LHCN-M2 (cell line): ENCODE data around the gene ALOX5. TPM values are rescaled to one million over a fixed set of nuclear protein-coding genes. Genes with fewer than 3 reads are reported as not detected.
A peak's percentile ranks its signal among the peaks of the same experiment; 100 is the strongest.
"Not testable (repeated sequence)": the region's sequence is repeated elsewhere in the genome, so short reads cannot be mapped to it uniquely, and the experiment has no call there.

Source experiments
- DNase-seq: peaks from one replicate; pipeline ENCODE4 v3.0.0-alpha.2; 2012; ENCODE audit warnings: low read depth
- total RNA-seq: library from RNA; depleted of rRNA; stranded (reverse); fragments of >200 nt; gene quantifications from 2 replicates; pipeline ENCODE4 v1.2.3, GENCODE V29; 2014

The ALOX5 gene
- total RNA-seq, 1 experiment from 2014 or later, result not detected

DNA sequence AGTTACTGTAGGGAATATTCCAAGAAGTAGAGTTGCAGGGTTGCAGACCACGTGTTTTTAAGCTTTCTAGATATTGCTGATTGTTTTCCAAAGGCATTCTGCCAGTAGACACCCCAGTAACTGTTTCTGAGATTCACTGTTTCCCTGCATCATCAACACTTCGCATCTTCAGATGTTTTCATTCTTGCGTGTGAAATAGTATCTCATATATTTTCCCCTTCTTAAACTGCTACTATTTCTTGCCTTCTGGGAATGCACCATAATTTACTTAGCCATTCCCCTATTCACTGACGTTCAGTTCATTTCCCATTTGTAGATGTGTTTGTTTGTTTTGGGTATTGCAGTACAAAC, 30.7 kb downstream of the ALOX5 start:
- no peak for DNase-seq

DNA sequence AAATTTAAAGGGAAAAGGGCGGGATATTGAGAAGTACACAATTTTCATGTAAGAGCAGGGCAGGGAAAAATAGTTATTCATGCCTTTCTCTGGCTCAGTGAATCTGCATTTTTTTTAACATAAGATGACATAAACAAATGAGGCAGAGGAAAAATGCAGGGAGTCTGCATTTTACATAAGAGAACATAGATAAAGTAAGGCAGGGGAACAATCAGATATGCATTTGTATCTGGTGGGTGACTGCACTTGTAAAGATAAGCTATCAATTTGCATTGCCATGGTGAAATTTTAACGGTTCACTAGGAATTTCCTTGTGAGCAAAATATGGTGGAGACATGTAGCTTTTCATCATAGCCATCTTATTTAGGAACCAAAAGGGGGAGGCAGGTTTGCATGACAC, 33.5 kb downstream of the ALOX5 start:
- no peak for DNase-seq

DNA sequence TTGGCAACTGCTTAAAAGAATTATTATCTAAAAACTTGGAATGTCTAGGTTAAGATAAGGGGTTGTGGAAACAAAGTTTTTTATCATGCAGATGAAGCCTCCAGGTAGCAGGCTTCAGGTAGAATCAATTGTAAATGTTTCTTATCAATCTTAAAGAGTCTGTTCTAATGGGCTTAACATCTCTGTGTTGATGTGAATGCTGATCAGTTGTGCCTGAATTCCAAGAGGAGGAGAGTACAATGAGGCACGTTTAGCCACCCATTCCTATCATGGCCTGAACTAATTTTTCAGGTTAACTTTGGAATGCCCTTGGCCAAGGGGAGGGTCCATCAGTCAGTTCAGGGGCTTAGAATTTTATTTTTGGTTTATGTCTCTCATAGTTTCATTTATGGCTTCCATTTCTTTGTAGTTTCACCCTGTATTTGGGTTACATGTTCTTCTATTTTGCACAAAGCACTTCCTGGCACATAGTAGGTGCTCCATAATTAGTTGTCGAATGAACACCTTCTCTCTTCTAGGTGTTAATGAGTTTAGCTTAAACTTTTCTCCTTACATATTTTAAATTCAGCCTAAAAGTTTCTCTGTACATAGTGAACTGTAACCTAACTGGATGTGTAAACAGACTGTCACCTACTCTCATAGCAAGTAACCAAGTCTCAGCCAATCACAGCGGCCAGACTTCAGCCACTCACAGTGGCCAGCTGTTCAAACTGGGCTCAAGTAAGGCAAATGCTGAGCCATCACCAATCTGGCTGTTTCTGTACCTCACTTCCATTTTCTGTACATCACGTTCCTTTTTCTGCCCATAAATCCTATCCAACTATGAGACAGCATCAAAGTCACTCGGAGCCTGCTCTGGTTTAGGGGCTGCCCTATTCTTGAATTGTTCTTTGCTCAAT, 34.7 kb downstream of the ALOX5 start:
- DNase-seq, result peak; percentile 19

DNA sequence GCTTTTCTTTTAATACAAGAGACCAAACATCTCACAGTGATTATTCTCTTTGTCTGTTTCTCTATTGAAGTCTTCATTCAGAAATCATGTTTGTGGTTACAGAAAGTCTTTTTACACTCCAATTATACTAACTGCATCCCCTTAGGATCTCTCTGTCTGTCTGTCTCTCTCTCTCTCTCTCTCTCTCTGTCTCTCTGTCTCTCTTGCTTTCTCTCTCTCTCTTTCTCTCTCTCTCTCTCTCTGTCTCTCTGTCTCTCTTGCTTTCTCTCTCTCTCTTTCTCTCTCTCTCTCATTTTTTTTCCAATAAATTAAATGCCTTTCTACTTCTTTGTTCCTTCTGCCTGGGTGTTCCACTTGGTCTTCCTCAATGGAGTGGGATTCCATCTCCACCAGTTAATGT, 35.3 kb downstream of the ALOX5 start:
- DNase-seq, result not testable (repeated sequence)

DNA sequence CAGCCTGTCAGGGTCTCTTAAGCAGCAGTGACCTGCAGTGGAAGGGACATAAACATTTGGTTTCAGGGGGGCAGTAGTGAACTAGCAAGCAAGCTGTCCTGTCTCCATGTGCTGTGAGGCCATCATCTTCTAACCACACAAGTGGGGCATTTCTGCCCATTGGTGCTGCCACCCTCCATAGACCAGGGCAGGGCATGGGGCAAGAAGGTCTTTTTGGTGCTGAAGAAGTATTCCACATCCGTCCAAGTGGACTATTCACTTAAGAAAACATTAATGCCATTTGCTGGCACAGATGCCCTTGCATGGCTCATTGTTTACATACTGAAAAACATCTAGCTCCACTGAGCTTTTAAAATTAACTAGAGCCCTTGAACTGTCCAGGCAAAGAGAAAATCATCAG, 35.8 kb downstream of the ALOX5 start:
- no peak for DNase-seq

DNA sequence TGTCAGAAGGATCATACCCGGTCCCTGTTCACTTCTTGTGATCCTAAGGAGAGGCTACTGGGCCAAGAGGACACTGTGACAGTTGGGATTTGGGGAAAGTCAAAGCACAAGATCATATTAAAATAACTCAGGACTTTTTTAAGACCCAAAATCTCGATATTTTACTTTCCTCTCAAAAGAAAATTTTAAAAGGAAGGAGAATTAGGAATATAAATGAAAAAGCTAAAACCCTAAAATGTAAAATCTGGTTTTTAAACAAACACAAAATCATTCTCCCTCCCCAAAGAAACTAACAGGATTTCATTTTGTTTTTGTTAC, 36.4 kb downstream of the ALOX5 start:
- no peak for DNase-seq

DNA sequence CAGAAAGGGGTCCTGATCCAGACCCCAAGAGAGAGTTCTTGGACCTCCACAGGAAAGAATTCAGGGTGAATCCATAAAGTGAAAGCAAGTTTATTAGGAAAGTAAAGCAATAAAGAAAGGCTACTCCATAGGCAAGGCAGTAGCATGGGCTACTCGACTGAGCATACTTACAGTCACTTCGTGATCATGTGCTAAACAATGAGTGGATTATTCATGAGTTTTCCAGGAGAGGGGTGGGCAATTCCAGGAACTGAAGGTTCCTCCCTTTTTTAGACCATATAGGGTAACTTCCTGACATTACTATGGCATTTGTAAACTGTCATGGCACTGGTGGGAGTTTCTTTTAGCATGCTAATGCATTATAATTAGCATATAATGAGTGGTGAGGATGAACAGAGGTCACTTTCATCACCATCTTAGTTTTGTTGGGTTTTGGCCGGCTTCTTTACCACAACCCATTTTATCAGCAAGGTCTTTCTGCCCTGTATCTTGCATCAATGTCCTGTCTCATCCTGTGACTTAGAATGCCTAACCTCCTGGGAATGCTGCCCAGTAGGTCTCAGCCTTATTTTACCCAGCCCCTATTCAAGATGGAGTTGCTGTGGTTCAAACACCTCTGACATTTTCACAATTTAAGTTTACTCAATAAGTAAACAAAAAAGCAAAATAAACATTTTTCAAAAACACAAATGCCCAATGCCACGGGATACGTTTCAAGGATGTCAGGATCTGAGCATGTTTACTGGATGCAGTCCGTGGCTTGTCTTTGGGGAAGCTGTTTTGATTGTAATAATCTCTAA, 37.0 kb downstream of the ALOX5 start:
- no peak for DNase-seq

DNA sequence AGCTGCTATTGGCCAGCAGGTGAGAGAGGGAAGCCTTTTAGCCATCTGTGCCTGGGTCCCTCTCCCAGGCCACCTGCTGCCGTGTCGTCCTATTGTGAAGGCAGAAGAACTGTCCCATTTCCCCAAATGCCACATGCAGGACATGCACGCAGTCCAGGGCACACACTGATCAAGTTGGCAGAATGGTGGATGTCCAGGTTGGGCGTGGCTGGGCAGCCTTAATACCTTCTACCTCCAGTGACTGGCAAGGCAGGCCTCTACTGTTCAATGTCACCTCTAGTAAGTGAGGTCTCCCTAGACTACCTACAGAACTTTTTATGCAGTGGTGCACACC, 37.6 kb downstream of the ALOX5 start:
- no peak for DNase-seq

DNA sequence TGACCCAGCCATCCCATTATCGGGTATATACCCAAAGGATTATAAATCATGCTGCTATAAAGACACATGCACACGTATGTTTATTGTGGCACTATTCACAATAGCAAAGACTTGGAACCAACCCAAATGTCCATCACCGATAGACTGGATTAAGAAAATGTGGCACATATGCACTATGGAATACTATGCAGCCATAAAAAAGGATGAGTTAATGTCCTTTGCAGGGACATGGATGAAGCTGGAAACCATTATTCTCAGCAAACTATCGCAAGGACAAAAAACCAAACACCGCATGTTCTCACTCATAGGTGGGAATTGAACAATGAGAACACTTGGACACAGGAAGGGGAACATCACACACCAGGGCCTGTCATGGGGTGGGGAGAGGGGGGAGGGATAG, 41.0 kb downstream of the ALOX5 start:
- not testable (repeated sequence) for DNase-seq

DNA sequence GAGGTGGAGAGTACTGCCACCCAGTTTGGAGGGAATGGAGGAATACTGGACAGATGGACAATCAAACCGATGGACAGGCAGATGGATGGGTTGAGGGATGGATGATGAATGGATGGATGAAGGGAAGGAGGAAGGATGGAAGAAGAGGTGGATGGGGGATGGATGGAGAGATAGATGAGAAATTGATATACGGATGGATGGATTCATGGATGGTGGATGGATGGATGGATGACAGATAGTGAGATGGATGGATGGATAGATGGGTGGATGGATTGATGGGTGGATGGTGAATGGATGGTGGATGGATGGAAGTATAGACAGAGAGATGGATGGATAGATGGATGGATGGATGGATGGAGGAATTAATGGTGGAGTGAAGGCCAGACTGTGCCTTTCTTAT, 42.6 kb downstream of the ALOX5 start:
- DNase-seq, result no peak

DNA sequence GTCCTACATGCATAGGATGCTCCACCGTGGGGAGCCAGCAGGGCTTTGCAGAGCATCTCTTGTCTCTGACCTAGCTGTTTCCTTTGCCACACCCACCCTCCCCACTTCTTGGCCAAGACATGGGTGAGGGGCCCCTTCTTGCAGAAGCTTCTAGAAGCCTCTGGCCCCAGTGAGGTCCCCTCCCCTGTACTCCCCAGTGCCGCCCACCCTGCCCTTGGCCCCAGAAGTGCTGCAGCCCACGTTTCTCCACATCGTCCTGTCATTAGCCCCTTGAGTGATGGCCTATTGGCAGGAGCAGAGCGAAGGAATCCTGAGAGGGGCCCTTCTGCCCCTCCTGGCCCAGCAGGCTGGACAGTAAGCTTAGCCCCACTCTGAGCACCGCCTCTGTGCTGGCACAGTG, 43.7 kb downstream of the ALOX5 start:
- no peak for DNase-seq

DNA sequence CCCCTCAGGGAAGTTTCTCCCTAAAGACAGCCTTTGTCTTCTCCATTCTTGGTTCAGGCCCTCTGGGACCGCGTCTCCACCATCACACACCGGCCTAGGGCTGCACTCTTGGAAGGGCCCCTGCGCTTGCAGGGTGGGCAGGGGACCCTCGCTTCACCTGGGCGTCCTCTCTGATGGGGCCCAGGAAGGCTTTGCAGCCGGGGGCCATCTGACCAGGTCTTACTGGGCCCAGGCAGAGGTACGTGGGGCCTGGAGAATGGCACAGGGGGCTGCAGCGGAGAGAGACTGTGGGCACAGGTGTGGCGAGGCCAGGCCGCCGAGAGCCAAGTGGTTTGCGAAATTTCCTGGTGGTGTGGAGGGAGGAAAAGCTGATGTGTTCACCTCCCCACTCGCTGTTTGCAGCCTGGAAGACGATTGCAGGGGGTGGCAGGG, 44.4 kb downstream of the ALOX5 start:
- DNase-seq, result no peak

DNA sequence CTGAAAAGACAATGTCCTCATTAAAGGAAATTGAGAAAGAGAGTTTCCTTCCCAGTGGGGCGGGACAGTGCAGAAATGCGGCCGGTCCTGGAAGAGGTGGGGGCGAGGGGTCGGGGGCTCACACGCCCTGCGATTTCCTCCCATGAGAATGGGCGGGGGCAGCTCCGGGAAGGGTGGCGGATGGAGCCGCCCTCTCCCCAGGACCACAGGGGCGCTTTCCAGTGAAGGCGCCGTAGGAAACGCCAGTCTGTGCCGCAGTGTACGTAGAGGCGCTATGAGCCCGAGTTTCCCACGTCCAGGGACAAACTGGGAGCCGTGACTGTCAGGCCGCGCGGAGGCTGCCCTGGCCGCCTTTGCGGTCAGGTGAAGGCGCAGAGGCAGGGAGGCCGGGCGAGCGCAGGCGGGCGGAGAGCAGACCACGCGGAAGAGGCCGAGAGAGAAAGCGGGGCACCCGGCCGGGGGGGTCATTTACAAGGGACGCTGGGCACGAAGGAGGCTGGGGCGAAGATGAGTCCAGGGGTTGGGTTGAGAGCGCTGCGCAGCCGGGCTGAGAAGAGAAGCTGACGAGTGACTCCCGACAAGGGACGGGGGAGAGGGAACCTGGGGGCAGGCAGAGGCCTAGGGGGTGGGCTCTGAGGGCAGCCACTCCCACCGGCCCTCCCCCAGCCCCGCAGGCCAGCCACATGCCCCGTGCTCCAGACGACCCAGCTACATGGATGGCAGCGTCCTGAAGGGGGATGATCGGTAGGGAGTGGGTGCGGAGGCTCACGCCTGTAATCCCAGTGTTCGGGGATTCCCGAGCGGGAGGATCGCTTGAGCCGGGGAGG, 45.0 kb downstream of the ALOX5 start:
- DNase-seq, result peak; percentile 2

DNA sequence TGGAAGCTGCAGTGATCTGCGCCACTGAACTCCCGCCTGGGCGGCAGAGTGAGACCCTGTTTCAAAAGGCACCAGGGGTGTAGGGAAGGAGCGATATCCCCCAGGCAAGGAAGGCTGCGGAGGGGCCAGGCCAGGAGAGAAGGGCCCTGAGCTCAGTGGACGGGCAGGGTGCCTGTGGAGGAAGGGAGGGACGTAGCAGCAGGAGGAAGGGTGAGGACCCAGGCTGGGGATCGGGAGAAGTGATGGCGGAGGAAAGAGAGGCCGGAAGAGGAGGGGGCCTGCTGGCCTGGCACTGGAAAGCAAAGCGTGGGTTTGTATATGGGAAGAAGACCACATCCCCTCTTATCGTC, 45.6 kb downstream of the ALOX5 start:
- no peak for DNase-seq

DNA sequence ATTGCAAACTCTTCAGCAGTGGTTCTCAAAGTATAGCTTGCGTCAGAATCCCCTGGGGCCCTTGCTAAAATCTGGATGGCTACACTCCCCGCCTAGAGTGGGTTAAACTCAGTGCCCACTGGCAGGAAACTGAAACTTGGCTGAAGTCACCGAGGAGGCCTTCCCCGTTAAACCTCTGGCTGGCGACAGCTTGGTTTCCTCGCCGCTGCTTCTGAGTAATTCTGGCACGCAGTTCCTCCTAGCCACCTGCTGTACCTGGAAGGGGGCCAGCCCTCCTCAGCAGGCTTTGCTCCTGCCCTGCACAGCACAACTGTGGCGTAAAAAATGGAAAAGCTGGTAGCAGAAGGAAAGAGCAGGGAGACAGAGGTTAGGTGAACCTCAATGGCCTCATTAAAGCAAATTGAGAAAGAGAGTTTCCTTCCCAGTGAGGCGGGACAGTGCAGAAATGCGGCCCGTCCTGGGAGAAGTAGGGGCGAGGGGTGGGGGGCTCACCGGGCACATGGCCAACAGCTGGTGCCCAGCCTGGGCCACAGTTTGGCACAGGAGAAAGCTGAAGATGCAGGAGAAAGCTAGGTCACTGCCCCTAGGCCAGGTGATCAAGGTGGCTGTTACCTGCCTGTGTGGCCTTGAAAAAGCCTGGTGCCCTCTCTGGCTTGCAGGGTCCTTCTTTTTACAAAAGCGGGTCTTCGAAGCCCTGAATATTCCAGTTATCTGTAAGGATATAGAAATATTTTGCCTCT, 46.6 kb downstream of the ALOX5 start:
- peak; percentile 58 for DNase-seq

DNA sequence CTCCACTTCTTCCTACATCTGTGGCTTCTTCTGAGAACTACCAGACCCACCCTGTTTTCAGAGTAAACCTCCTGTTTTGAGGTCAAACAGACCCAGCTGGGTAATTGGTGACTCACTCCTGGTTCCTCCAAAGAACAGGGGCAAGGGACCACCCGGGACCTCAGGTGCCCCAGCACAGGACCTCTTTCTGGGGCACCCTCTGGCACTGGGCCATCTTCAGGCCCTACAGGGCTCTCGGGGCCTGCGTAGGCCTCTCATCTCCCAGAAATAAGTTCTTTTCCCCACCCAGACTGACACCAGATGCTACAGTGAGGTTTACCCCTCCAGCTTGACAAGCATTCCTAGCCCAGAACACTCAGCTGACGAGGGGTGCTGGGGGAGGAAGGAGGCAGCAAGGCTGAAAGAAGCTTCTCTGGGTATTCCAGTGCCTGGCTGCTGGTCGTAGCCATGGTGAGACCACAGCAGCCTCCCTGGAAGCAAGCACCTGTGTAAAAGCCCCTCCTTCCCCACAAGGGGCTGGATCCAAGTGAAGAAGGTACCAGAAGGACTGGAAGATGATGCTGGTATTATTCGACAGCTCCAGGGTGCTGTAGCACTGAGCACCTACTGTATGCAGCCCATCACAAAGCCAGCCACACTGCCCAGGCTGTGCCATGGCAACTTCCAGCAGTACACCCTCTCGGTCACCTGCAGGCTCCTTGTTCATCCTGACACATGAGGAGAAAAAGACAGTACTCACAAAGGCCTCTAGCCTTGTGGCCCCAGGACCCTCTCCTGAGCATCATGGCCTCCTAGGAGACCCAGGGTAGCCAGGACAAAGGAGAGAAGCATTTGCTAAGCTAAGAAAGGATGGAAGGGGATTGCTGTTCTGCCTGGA, 47.4 kb downstream of the ALOX5 start:
- DNase-seq, result no peak

DNA sequence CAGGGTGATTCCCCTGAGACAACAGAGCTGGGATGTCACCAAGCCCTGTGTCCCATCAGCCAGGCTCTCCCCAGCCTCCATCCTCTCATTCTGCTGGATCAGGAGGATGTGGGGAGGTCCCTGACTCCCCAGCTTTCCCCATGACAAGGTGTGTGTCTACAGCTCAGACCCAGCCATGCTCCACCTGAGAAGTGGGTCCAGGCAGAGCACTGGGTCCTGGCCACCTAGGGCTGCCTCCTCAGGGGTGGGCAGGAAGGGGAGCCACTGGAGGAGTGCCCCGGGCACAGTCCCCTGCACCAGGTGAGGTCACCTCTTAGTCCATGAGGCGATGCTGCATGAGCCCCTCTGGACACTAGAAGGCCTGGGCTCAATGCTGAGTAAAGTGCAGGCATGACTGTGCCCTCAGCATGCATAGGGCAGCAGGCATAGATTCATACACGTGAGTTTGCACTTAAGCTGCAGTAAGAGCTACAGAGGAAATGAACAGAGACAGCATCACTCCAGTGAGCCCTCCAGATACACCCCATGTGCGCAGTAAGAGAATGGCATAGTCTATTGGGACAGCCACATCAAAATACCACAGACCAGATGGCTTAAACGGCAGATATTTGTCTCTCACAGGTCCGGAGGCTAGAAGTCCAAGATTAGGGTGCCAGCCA, 48.3 kb downstream of the ALOX5 start:
- DNase-seq, result no peak

DNA sequence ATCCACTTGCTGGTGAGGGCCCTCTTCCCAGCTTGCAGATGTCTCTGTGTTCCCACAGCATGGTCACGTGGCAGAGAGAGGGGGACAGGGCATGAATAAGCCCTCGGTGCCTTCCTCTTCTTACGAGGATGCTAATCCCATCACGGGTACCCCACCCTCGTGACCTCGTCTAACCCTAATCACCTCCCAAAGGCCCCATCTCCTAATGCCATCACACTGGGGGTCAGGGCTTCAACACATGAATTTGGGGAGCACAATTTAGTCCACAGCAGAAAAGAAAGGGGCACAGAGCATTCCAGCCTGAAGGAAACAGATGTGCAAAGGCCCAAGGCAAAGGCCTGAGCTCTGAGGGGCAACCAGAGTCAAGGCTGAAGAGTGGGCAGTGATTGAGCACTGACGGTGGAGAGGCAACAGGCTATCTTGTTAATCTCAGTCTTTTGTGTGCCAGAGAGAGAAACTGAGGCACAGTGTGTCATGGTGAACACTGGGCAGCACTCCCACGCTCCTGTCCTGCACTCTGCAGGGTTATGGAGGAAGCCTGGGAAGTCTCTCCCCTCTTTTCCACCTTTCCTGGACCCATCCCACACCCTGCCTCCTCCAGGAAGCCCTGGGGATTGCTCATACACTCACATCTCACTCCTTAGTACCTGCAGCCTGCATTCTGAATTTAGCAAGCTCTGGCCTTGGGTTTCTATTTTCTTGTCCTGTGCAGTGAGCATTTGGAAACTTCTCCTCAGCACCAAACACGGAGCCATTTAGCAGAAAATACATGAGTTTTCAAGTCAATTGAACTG, 49.0 kb downstream of the ALOX5 start:
- DNase-seq, result no peak

DNA sequence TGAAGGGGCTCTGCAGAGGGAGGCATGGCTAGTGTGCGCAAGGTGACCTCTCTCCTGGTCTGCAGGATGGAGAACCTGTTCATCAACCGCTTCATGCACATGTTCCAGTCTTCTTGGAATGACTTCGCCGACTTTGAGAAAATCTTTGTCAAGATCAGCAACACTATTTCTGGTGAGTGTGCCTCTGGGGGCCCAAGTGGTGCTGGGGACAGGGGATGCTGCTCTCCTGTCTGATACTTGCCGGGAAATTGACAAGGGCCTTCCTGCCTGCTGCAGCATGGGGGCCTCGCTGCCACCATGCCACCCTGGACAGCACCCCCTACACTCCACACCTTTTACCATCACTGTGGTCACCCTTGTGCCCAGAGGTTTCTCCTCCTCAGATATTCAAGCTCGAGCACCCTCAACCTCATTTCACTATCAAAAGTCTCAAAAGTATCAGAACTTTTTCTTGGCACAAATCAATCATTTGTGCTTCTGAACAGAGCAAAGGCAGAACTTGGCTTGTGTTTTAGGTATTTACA, 50.0 kb downstream of the ALOX5 start:
- no peak for DNase-seq
